ENCODE measurements around the gene ZNF724.
"Not testable (repeated sequence)": the region's sequence is repeated elsewhere in the genome, so short reads cannot be mapped to it uniquely, and the experiment has no call there.

The ZNF724 gene

GRCh38 chr19:23249911-23250649, at the start of gene ZNF724:
TSS of gene ZNF724 (minus strand) at chr19:23250394. CDS start at chr19:23250242, 152 bp downstream.
- DNase-seq (ENCODE audit: low read depth) = peak; percentile 99

GRCh38 chr19:23294141-23294540, 43.9 kb upstream of the ZNF724 start:
- no peak for DNase-seq (ENCODE audit: low read depth)

GRCh38 chr19:23289966-23290365, 39.8 kb upstream of the ZNF724 start:
- DNase-seq (ENCODE audit: low read depth) = not testable (repeated sequence)

- DNase-seq (ENCODE audit: low read depth) = no peak
These were observed 37.4 kb upstream of the ZNF724 start for GRCh38 chr19:23287620-23288019.

GRCh38 chr19:23286477-23286876, 36.3 kb upstream of the ZNF724 start:
- no peak for DNase-seq (ENCODE audit: low read depth)

GRCh38 chr19:23285948-23286347, 35.8 kb upstream of the ZNF724 start:
- no peak for DNase-seq (ENCODE audit: low read depth)

GRCh38 chr19:23285326-23285725, 35.1 kb upstream of the ZNF724 start:
- DNase-seq (ENCODE audit: low read depth) = not testable (repeated sequence)

GRCh38 chr19:23283925-23284324, 33.7 kb upstream of the ZNF724 start:
- peak; percentile 63 for DNase-seq (ENCODE audit: low read depth)

- DNase-seq (ENCODE audit: low read depth) = no peak
These were observed 31.6 kb upstream of the ZNF724 start for GRCh38 chr19:23281663-23282276.

GRCh38 chr19:23278118-23278517, 27.9 kb upstream of the ZNF724 start:
- DNase-seq (ENCODE audit: low read depth) = not testable (repeated sequence)

- DNase-seq (ENCODE audit: low read depth) = peak; percentile 88
These were observed 23.6 kb upstream of the ZNF724 start for GRCh38 chr19:23273590-23274412.

GRCh38 chr19:23273022-23273589, 22.9 kb upstream of the ZNF724 start:
- no peak for DNase-seq (ENCODE audit: low read depth)

GRCh38 chr19:23263870-23264590, 13.8 kb upstream of the ZNF724 start:
- DNase-seq (ENCODE audit: low read depth) = peak; percentile 27

- no peak for DNase-seq (ENCODE audit: low read depth)
These were observed 13.2 kb upstream of the ZNF724 start for GRCh38 chr19:23263396-23263795.

GRCh38 chr19:23262920-23263319, 12.7 kb upstream of the ZNF724 start:
- no peak for DNase-seq (ENCODE audit: low read depth)

GRCh38 chr19:23261496-23262020, 11.4 kb upstream of the ZNF724 start:
- no peak for DNase-seq (ENCODE audit: low read depth)

- no peak for DNase-seq (ENCODE audit: low read depth)
These were observed 10.8 kb upstream of the ZNF724 start for GRCh38 chr19:23260956-23261355.

GRCh38 chr19:23259961-23260360, 9.8 kb upstream of the ZNF724 start:
- DNase-seq (ENCODE audit: low read depth) = no peak

GRCh38 chr19:23255700-23256099, 5.5 kb upstream of the ZNF724 start:
- no peak for DNase-seq (ENCODE audit: low read depth)

GRCh38 chr19:23254141-23254910, 4.1 kb upstream of the ZNF724 start:
- peak; percentile 6 for DNase-seq (ENCODE audit: low read depth)

GRCh38 chr19:23253256-23253655, 3.1 kb upstream of the ZNF724 start:
- DNase-seq (ENCODE audit: low read depth) = peak; percentile 30
